RPMI8226 (cell line): ENCODE measurements around the gene WFIKKN1.

Experiments used
- DNase-seq: peaks from one replicate; pipeline ENCODE4 v3.0.0-alpha.2; 2015

WFIKKN1 gene

DNA sequence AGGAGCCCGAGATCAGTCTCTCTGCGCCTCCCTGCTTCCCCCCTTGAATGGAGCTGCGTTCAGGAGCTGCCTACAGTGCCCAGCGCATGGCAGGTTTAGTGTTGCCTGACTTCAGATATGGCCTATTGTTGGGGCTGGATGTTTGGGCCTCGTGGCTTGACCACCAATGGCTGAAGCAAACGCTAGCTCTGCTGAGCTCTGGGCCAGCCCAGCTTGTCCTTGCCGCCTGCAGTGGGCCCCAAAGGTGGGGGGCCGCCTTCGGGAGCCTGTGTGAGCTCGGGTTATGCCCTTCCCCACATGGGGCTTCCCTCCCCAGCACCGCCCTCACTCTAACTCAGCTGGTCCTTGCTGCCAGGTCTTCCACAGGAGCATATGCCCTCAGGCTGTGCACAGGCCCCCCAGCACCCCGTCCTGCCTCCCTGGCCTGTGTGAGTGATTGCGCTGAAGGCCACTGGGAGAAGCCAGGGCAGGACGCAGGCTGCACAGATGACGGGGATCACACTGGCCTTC is 7.3 kb downstream of the WFIKKN1 start:
- no peak for DNase-seq

DNA sequence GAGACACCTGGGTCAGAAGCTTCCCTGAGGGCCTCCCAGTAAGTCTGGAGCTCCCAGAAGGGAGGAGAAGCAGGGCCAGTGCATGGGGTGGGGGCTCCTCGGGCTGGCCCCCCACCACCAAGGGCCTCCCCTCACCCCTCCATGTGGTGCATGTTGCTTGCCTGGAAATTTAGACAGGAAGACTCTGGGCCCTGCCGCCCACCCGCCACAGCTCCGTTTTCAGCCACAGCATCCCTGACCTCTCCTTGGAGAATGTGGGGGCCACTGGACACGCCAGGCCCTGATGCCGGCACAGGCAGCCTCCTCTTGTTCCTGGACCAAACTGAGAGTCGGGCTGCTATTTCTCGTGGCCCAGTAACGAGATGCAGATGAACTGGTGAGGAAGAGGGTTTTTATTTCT is 8.1 kb downstream of the WFIKKN1 start:
- no peak for DNase-seq

DNA sequence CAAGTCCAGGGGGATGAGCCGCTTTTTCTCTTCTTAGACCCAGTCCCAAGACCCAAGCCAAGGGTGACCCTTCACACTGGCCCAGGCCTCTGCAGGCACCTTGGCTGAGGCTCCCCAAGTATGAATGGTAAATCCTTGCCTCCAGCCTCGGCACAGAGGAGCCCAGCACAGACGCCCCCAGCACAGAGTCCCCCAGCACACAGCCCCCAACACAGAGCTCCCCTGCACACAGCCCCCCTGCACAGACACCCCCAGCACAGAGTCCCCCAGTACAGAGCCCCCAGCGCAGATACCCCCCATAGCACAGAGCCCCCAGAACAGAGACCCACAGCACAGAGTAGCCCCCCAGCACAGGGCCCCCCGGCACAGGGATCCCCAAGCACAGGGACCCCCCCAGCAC is 9.8 kb downstream of the WFIKKN1 start:
- no peak for DNase-seq

DNA sequence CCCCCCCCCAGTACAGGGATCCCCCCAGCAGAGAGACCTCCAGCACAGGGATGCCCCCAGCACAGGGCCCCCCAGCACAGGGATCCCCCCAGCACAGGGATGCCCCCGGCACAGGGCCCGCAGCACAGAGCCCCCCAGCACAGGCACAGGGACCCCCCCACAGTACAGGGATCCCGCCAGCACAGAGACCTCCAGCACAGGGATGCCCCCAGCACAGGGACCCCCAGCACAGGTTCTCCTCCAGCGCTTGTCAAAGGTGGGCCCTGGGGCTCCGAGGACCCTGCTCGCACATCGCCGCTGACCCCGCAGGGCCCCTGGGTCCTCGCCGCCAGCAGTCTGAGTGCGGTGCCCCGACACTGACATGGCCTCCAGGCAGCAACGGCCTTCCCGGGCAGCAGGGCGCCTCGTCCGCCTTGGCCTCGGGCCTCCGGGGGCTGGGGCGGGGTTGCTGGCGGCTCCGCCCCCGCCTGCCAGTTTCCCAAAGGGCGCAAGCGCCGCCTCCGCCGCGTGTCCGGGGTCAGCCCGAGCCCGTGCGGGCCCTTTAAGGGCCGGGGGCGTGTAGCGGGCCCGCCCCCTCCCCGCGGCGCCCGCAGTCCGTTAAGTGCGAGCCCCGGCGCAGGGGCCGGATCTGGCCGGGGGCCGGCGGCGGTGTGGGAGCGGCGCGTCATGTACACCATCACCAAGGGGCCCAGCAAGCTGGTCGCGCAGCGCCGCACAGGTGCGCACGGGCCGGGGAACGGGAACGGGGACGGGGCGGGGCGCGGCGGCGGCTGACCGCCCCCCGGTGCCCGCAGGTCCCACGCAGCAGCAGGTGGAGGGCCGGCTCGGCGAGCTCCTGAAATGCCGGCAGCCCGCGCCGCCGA is 10.8 kb downstream of the WFIKKN1 start, which contains the start of gene MCRIP2:
TSS of gene MCRIP2 (plus strand) at position 503 of the 863 bp plus-strand sequence. CDS start at position 667, 164 bp downstream.
- peak; percentile 97 for DNase-seq

DNA sequence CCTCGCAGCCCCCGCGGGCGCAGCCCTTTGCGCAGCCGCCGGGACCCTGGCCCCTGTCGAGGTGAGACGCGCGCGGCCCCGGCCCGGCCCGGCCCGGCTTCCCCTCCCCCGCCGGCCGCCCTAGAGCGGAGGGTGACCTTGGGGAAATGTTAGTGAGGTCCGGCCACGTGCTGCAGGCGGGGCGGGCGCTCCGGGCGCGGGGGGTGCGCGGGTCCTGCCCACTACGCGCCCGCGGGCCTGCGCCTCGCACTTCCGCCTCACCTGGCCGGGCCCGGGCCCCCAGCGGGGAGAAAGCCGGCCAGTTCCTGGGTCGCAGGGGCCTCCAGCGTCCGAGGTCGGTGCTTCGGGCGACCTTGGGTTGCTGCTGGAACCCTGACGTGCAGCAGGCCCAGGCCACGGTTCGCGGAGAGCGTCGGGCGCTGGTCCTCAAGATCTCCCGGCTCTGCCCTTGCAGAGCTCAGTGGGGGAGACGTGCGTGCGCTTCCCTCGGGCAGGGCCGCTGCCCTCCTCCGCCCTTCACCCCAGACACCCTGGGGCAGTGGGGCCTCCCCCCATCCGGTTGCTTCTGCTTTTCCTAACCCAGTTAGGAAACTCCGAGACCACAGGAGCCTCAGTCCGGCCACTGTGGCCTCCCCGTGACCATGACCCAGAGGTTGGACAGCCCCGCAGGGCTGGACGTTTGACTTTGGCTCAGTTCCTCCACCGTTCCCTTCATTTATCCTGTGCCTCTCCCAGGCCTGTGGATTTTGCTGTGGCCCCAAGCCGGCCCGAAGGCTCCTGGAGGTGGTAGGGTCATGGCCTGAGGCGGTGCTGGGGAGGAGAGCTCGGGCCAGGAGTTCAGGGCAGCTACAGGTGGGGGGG is 11.6 kb downstream of the WFIKKN1 start:
- peak; percentile 89 for DNase-seq

DNA sequence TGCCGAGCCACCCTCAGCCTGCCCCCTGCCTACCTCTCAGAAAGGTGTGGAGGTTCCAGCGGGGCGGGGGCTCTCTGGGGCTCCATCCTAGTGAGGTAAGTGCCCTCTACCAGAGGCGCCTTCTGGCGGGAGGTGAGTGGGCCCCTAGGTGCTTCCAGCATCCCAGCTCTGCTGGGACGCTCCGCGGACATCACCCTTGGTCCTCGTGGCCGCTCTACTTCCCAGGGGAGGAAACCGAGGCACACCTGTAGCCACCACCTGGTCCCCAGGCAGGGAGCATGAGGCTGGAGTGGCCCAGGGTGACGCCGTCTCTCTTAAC is 12.2 kb downstream of the WFIKKN1 start:
- DNase-seq = peak; percentile 43

DNA sequence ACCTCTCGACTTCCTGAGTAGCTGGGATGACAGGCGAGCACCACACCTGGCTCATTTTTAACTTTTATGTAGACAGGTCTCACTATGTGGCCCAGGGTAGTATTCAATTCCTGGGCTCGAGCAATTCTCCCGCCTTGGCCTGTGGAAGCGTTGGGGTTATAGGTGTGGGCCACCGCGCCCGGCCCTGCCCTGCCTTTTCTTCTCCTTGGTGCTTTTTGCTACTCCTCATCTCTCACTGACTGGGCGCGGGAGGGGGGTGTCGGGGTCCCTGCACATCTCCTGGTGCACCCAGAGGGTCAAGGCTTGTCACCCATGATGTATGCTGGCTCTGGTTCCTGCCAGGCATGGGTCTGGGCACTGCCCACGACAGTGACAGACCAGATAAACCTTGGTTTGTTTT is 13.8 kb downstream of the WFIKKN1 start:
- no peak for DNase-seq

DNA sequence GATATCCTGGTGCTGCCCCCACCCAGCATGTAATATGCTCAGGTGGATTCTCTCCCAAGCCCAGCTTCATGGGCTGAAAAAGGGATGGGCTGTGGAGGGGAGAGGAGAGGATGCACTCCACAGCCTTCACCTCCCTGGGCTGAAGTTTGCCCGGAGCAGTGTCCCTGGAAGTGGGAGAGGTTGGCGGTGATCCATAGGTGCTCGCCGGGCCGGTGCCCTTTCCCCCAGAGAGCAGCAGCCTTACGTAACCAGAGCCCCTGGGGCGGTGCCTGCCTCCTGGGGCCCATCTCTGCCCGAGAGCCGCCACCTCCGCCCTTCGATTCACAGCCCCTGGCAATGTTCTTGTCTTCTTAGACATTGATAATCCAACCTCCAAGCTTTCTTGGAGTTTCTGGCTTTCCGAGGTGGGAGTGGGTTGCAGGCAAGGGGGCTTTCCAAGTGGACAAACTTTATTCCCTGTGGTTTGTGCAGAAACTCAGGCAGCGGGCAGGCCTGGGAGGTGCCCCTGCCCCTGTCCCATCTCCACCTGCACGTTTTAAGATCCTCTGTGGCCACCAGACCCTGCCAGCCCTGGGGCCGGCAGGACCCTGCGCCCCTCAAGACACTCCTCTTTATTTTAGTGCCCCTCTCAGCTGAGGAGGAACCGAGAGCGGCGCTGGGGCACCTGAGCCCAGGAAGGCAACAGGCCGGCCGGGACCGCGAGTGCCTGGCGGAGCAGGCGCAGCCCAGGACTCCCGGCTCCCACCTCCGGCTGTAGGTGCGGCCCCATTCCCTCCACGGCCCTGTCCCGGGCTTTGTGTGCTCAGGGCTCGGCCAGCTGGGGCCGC is 15.3 kb downstream of the WFIKKN1 start:
- no peak for DNase-seq

DNA sequence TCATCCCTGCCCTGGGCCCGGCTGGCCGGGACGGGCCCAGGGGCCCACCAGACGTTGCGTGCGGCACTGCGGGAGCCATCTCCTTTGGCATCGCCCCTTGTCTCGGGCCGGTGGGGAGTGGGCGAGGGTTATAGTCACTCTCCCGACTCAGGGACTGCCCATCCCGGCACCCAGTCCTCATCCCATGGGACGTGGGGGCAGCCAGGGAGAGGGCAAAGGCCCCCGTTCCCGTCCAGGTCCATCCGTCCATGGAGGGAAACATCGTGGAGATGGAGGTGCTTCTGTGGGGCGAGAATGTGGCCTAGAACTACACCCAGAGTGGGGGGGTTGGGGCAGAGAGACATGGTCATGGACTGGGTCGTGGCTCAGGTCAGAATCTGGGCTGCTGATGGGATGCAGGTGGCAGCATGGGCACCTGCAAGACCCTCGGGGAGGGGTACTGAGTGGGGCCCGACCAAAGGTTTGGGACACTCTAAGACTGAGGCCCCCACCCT is 15.9 kb downstream of the WFIKKN1 start:
- DNase-seq = no peak

DNA sequence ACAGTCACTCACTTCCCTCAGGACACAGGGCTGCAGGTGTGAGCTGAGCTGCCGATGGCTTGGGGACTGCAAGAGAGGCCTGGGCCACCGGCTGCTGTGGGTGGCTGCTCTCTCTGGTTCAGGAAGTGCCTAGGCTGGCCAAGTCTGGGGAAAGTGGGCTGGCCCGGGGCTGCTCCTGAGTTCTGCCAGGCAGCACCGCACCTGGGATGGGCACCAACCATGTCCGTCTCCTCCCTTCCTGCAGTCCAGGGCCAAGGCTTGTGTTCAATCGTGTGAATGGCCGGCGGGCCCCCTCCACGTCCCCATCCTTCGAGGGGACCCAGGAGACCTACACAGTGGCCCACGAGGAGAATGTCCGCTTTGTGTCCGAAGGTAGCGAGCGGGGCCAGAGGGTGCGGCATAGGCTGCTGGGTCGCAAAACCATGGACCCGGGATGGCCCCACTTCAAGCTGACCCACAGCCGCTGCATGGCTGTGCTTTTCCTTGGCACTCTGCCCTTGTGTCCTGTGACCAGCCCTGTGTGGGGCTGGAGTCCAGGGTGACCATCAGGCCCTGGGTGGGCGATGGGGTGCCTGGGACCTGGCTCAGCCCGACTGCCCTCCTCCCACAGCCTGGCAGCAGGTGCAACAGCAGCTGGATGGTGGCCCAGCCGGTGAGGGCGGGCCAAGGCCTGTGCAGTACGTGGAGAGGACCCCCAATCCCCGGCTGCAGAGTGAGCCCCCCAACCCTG is 16.6 kb downstream of the WFIKKN1 start:
- peak; percentile 53 for DNase-seq

DNA sequence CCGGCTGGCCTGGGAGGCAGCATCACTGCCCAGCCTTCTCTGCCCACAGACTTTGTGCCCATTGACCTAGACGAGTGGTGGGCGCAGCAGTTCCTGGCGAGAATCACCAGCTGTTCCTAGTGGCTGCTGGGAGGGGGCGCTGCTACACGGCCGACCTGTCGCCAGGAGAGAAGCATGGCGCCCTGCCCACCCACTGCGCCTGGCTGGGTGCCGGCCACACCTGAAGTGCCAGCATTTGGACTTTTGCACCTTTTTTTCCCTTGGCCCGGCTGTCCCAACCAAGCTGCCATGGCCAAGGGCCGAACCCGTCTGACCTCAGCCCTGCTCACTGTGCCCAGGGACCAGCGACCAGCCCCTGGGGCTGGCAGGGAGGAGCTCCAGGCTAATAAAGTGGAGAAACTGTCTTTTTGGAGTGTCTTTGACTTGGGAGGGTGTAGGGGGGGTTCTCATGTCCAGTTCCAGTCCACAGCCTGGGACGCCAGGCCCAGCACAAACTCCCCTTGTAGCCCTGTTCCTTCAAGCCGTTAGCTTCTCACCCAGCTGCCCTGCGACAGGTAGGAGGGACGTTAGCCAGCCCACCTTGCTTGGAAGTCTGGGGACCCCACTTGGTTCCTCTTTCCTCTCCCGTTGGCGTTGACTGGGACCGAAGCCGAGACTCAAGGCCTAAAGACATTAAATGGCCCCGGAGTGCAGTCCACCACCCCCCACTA is 17.4 kb downstream of the WFIKKN1 start:
- DNase-seq = peak; percentile 88

DNA sequence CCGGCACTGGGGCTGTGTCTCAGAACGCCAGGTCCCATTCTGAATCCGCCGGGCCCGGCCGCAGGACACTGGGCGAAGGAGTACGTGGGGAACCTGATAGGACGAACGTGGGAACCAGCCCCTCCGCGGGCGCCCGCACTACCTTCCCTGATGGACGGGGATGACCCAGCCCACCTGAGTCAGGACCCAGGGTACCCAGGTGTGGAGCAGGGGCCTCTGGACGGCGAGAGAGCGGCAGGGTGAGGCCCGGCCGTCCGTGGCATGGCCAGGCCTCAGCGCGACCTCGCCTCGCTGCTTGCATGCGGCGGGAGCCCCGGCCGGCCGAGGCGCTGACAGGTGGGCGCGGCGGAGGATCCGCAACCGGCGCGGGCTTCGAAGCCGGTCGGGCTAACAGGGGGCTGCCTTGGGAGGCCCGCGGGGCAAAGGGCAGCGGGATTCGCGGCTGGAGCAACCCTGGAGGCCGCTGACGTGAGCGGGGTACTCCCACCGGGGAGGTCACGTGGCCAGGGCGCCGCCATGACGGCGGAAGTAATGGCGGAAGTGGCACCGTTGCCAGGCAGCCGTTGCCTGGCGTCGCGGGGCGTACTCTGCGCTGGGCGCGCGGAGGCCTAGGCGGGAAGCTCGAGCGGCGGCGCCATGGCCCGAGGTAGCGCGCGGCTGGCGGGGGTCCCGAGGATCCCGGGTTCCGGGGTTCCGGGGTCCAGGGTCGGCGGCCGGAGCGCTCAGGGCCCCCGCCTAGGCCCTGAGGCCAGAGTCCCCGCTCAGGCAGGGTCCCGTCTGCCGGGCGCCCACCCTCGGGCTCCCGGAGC is 18.2 kb downstream of the WFIKKN1 start, which contains the start of gene WDR90:
TSS of gene WDR90 (plus strand) at position 585 of the 809 bp plus-strand sequence. CDS start at position 637, 52 bp downstream.
- peak; percentile 99 for DNase-seq

DNA sequence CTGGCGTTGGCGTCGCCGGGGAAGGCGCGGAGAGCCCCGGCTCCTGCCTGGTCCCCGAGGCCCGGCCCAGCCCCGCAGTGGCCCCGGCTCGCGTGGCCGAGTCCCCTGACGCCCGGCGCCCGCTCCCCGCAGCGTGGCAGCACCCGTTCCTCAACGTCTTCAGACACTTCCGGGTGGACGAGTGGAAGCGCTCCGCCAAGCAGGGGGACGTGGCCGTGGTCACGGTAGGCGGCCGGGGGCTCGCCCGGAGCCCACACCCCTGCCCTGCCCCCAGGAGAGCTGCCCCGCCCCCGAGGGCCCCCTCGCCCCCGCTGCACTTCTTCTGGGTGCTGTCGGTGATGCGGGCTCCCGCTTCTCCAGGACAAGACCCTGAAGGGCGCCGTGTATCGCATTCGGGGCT is 18.8 kb downstream of the WFIKKN1 start:
- DNase-seq = peak; percentile 61

DNA sequence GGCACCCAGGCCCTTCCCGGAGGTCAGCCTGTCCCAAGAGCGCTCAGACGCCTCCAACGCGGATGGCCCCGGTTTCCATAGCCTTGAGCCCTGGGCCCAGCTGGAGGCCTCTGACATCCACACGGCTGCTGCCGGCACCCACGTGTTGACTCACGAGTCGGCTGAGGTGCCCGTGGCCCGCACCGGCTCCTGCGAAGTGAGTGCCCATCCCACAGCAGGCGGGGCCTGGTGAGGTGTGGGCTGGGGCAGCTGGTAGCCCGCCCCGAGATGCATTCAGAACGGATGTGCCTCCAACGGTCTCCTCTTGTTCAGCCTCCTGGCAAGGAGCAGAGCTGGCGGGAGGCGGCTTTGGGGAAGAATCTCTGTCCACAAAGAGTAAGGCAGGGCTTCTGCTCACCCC is 21.1 kb downstream of the WFIKKN1 start:
- no peak for DNase-seq

DNA sequence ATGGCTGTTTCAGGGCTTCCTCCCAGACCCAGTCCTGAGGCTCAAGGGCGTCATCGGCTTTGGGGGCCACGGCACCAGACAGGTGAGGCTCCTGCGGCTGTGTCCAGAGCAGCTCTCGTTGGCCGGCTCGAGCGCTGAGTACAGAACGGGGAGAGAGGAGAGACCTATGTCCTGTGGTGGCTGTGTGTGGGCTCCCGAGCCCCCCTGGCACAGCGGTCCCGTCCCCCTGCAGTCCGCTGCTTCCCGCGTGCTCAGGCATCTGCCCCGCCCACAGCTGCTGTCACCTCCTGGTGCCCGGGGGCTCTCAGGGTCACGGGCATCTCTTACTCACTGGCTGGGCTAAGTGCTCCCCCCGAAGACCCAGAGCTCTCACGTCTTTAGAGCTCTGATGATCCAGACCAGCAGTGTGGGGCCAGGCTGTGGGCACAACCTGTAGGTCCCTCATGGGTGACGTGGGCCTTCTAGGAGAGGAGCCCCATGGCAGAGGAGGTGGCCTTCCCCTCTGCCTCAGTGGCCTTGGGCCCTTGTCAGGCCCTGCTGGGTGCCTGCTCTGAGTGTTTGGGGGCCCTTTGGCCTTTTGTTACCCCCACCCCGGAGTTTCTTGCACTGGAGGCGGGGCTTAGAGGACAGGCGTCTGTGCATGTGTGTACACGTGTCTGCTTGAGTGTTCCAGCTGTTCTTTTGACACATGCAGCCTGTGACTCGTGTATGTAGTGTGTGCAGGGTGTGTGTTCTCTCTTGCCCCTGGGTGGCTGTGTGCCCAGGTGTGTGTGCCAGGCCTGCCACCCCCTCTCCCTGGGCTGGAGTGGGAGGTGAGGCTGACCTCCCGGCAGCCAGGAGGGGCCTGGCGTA is 21.9 kb downstream of the WFIKKN1 start:
- DNase-seq = no peak

DNA sequence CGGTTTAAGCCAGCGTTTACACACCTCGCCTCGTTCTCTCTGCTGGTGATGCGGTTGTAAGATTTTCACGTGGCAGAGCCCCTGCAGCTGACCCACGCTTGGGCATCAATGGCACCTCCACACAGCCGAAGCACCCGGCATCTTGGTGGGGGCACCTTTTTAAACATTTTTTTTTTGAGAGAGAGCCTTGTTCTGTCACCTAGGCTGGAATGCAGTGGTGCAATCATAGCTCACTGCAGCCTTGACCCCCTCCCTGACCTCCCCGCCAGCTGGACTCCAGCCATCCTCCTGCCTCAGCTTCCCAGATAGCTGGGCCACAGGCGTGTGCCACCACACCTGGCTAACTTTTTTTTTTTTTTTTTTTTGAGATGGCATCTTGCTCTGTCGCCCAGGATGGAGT is 23.2 kb downstream of the WFIKKN1 start:
- no peak for DNase-seq

DNA sequence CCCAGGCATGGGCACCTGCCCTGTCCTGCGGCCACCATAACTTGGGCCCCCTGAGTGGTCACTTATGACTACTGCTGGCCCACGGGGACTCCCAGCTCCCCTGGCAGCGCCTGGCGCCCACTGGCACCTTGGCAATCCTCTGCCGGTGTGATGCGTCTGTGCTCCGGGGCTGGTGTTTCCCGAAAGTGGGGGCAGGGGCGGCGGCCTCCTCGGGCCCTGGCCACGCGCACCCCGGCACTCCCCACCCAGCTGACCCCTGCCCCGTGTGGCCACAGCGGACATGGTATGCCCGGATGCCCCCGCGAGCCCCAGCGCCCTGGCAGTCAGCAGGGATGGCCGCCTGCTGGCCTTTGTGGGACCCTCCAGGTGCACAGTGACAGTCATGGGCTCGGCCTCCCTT is 26.7 kb downstream of the WFIKKN1 start:
- DNase-seq = no peak

DNA sequence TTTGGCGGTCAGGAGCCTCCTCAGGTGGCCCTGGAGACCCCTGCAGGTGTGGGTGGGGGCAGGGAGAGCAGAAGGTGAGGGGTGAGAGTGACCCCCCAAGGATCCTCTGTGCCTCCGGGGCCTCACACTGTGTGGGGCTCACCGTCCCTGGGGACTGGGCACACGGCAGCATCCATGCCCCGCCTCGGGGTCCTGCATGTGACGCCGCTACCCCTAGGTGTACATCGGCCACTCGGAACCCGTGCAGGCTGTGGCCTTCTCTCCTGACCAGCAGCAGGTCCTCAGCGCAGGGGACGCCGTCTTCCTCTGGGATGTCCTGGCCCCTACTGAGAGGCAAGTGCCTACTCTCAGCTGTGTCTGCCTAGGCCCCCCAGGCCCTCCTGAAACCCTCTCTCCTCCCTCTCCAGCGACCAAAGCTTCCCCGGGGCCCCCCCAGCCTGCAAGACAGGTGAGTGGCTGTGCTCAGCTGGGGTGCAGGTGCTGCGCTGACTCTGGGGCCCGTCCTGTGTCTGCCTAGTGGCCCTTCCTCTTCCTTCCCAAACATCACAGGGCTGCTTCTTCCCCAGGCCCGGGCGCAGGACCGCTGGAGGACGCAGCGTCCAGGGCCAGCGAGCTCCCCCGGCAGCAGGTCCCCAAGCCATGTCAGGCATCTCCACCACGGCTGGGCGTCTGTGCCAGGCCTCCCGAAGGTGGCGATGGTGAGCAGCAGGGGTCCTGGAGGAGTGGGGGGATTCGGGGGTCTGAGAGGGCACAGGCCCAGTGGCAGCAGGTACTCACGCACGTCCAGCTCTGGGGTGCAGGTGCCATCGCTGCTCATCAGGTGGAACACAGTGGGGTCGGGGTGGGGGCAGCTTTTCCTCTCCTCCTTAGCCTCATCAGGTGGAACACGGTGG is 28.1 kb downstream of the WFIKKN1 start:
- DNase-seq = no peak
